Fibroblast of mammary gland (primary cell): ENCODE results near the gene NCLN.

ENCODE experiments used
- DNase-seq: peaks from one replicate; pipeline ENCODE4 v3.0.0-alpha.2; 2010; ENCODE audit warnings: low read depth
- H3K4me3 ChIP-seq: 2 replicates; pipeline ENCODE4 v1.5.1; 2011; ENCODE audit warnings: low read depth, mild to moderate bottlenecking, low read length, moderate library complexity; ENCODE audit not compliant: control insufficient read depth
- TF ChIP-seq, protein P1 (sequence below): conservative IDR thresholded peaks from 2 replicates; pipeline ENCODE4 v1.5.1; 2011; ENCODE audit warnings: low read depth, low read length, inconsistent platforms; ENCODE audit not compliant: control insufficient read depth, insufficient read depth

Gene NCLN

DNA sequence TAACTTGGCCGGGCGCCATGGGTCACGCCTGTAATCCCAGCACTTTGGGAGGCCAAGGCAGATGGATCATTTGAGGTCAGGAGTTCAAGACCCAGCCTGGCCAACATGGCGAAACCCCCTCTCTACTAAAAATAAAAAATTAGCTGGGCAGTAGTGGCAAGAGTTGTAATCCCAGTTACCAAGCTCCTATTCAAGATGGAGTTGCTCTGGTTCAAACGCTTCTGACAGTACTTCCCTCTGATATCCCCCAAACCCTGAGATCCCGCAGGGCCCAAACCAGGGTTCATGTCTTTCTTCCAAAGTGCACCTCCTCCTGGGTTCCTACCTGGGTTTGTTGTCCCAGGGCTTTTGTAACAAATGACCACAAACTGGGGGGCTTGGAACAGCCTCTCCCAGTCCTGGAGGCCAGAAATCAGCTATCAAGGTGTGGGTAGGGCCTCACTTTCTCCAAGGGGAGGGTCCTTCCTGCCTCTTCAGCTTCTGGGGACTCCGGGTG is 52.4 kb downstream of the NCLN start:
- H3K4me3 ChIP-seq: no peak overlapping the region
- TF ChIP-seq, protein P1, sequence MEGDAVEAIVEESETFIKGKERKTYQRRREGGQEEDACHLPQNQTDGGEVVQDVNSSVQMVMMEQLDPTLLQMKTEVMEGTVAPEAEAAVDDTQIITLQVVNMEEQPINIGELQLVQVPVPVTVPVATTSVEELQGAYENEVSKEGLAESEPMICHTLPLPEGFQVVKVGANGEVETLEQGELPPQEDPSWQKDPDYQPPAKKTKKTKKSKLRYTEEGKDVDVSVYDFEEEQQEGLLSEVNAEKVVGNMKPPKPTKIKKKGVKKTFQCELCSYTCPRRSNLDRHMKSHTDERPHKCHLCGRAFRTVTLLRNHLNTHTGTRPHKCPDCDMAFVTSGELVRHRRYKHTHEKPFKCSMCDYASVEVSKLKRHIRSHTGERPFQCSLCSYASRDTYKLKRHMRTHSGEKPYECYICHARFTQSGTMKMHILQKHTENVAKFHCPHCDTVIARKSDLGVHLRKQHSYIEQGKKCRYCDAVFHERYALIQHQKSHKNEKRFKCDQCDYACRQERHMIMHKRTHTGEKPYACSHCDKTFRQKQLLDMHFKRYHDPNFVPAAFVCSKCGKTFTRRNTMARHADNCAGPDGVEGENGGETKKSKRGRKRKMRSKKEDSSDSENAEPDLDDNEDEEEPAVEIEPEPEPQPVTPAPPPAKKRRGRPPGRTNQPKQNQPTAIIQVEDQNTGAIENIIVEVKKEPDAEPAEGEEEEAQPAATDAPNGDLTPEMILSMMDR: no peak
- DNase-seq: no peak

DNA sequence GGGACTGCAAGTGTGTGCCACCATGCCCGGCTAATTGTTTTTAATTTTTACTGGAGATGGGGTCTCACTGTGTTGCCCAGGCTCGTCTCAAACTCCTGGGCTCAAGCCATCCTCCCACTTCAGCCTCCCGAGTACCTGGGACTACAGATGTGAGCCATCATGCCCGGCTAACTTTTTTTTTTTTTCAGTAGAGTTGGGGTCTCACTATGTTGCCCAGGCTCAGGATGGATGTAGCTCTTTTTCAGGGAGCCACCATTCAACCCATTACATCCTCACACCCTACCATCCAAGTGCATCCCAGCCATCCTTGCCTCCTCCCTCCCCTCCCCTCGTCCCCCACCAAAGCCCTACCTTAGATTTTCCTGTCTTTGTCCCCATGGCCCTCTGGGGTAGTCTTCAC is 53.6 kb downstream of the NCLN start:
- DNase-seq: no peak
- no peak overlapping the region for H3K4me3 ChIP-seq
- TF ChIP-seq, protein P1: no peak

DNA sequence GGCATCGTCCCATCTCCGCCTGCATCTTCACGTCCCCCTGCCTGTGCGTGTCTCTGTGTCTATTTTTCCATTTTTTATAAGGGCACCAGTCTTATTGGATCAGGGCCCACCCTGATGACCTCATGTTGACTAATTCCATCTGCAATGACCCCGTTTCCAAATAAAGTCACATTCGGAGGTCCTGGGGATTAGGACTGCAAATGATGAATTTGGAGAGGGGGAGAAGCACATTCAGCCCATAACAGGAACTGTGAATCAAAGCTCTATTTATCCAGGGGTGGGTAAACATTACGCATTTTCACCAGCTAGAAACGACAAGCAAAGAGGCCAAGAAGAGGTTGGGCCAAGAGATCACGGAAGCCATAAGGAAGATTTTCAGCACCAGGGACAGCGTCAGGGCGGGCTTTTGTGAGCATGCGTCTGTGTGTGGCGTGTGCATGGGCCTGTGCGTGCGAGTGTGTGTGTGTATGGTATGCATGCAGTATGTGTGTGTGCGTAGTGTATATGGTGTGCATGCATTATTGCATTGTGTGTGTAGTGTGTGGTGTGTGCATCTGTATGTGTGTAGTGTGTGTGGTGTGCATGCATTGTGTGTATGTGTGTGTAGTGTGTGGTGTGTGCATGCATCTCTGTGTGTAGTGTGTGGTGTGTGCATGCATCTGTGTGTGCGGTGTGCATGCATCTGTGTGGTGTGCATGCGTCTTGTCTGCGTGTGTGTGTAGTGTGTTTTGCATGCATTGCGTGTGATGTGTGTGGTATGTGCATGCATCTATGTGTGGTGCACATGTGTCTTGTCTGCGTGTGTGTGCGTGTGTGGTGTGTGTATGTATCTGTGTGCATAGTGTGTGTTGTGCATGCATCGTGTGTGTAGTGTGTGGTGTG is 58.3 kb downstream of the NCLN start:
- peak; percentile 52 for DNase-seq
- H3K4me3 ChIP-seq: no peak overlapping the region
- TF ChIP-seq, protein P1: no peak

DNA sequence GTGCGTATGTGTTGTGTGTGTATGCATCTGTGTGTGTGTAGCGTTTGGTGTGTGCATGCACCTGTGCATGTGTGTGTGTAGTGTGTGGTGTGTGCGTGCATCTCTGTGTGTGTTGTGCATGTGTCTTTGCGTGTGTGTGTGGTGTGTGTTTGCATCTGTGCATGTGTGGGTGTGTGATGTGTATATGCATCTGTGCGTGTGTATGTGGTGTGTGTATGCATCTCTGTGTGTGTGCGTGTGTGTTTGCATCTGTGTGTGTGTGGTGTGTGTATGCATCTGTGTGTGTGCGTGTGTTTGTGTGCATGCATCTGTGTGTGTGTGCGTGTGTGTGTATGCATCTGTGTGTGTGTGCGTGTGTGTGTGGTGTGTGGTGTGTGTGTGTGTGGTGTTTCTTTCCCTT is 59.3 kb downstream of the NCLN start:
- DNase-seq: no peak
- TF ChIP-seq, protein P1: no peak
- no peak overlapping the region for H3K4me3 ChIP-seq

DNA sequence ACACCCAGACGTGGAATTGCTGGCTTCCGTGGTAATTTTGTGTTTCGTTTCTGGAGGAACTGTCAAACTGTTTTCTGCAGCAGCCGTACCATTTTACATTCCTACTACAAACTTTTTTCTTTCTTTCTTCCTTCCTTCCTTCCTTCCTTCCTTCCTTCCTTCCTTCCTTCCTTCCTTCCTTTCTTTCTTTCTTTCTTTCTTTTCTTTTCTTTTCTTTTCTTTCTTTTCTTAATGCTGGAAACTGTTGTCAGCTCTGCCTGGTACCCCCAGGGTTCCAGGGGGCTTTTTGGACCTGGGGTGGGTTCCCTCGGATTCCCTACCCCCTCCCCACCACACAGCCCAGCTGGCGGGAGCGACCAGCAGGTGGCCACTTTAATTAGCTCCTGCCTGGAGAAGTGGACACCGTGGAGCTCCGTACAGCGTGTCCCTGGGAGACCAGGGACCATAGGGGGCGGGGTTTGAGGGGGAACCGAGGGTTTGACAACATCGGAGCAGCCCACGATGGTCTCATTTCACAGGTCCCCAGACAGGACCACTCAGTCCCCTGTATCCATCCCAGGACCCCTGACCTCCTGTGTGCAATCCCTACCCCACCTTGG is 63.1 kb downstream of the NCLN start:
- TF ChIP-seq, protein P1: no peak
- no peak for DNase-seq
- no peak overlapping the region for H3K4me3 ChIP-seq

DNA sequence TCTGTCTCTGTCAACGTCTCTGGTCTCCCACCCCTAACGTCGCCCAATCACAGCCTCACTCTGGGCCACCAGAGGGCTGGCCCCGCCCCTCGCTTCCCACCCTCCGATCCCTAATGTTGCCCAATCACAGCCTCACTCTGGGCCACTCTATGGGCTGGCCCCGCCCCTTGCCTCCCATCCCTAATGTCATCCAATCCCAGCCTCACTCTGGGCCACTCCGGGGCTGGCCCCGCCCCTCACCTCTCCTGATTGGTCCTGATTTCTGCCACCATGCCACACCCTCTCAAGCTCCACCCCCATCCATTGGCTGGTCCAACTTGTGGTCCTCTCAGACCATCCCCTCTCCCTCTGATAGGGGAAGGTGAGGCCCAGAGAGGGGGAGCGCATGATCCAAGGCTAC is 63.7 kb downstream of the NCLN start:
- TF ChIP-seq, protein P1: no peak
- H3K4me3 ChIP-seq: no peak overlapping the region
- DNase-seq: no peak
